NB4 (cell line): ENCODE results near the gene NGDN.

ENCODE experiments used
- DNase-seq: peaks from one replicate; pipeline ENCODE4 v3.0.0; 2010; ENCODE audit warnings: low read depth
- H3K4me3 ChIP-seq: one replicate; pipeline ENCODE4 v1.5.1; 2011; ENCODE audit warnings: mild to moderate bottlenecking, low read depth, low read length, moderate library complexity
- CTCF ChIP-seq: IDR thresholded peaks from one replicate; pipeline ENCODE4 v1.5.1; 2012; ENCODE audit warnings: low read depth, low read length
- MAX ChIP-seq: IDR thresholded peaks from 2 replicates; pipeline ENCODE4 v1.6.1; 2011; ENCODE audit warnings: low read depth, low read length
- MYC ChIP-seq: IDR thresholded peaks from 2 replicates; pipeline ENCODE4 v1.6.1; 2011; ENCODE audit warnings: low read depth, low read length
- POLR2A ChIP-seq: IDR thresholded peaks from 2 replicates; pipeline ENCODE4 v1.6.1; 2011; ENCODE audit warnings: mild to moderate bottlenecking; ENCODE audit not compliant: insufficient read length; ENCODE audit errors: extremely low read depth

NGDN gene

GRCh38 chr14:23521785-23522640 is 52.5 kb downstream of the NGDN start:
- no peak overlapping the region for H3K4me3 ChIP-seq
- DNase-seq, result no peak
- TF ChIP-seq POLR2A (no peak), MAX (no peak), CTCF (no peak), MYC (no peak)

- TF ChIP-seq POLR2A (no peak), CTCF (no peak)
- no peak overlapping the region for H3K4me3 ChIP-seq
- no peak for DNase-seq
These were observed 53.2 kb downstream of the NGDN start for GRCh38 chr14:23522643-23523198.

- peak; percentile 18 for DNase-seq
- no peak overlapping the region for H3K4me3 ChIP-seq
- TF ChIP-seq CTCF (no peak), MAX (no peak), POLR2A (no peak), MYC (no peak)
These were observed 53.9 kb downstream of the NGDN start for GRCh38 chr14:23523229-23524016.

- no peak overlapping the region for H3K4me3 ChIP-seq
- TF ChIP-seq MYC, result no peak
- TF ChIP-seq MAX, result no peak
- no peak for TF ChIP-seq CTCF
- TF ChIP-seq POLR2A, result no peak
- DNase-seq, result no peak
These were observed 55.5 kb downstream of the NGDN start for GRCh38 chr14:23524954-23525353.

- TF ChIP-seq MYC (no peak), CTCF (no peak), MAX (no peak), POLR2A (no peak)
These were observed 56.1 kb downstream of the NGDN start for GRCh38 chr14:23525611-23526010.

More at GRCh38 chr14:23525611-23526010, 56.1 kb downstream of the NGDN start:
- H3K4me3 ChIP-seq, result no peak overlapping the region
- DNase-seq, result no peak
